Daoy (cell line): ENCODE measurements around the gene NOL4L. TPM values are rescaled to one million over a fixed set of nuclear protein-coding genes. Genes with fewer than 3 reads are reported as not detected.

Experiments
- DNase-seq: peaks from one replicate; pipeline ENCODE4 v3.0.0-alpha.2; 2015; ENCODE audit warnings: low read depth
- total RNA-seq: library from RNA; depleted of rRNA; stranded (reverse); fragments of >200 nt; shearing (Covaris generic); gene quantifications from 2 replicates; pipeline ENCODE4 v1.2.3, GENCODE V29; 2014

The NOL4L gene
- total RNA-seq, 1 experiment from 2014 or later: 11.3 TPM

GRCh38 chr20:32456869-32457478 is 128.2 kb downstream of the NOL4L start:
- peak; percentile 48 for DNase-seq

DNA sequence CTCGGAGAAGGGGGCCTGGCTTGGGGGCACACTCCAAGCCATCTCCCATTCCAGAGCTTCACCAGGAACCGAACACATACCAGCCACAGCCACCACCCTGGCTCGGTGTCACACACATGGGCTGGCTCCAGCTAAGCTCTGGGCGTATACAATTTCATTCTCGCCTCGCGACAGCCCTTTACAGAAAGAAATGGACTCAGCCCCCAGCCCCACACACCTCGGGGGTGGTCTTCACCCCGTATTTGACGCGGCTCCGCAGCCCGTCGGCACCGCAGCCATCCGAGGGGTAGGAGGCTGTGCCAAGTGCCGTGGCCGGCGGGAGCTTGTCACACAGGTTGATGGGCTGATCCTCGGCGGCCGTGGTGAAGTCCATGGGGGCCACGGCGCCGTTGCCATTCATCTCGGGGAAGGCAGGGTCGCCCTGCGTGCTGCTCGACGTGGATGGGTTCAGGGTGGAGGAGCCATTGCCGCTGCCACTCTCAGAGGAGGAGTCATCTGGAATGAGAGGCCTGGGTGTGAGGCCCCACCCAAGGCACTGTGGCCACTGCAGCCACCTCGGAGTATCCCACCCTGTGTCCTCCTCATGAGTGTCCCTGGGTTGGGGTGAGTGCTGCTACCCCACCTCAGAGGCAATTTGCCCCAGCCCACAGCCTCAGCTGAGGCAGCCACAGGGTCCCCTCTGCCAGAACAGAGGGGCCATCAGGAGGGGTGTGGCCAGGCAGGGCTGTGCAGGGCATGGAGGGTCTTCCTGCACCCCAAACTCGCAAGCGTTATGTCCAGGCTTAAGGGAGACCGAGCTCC is 129.0 kb downstream of the NOL4L start:
- DNase-seq: no peak

DNA sequence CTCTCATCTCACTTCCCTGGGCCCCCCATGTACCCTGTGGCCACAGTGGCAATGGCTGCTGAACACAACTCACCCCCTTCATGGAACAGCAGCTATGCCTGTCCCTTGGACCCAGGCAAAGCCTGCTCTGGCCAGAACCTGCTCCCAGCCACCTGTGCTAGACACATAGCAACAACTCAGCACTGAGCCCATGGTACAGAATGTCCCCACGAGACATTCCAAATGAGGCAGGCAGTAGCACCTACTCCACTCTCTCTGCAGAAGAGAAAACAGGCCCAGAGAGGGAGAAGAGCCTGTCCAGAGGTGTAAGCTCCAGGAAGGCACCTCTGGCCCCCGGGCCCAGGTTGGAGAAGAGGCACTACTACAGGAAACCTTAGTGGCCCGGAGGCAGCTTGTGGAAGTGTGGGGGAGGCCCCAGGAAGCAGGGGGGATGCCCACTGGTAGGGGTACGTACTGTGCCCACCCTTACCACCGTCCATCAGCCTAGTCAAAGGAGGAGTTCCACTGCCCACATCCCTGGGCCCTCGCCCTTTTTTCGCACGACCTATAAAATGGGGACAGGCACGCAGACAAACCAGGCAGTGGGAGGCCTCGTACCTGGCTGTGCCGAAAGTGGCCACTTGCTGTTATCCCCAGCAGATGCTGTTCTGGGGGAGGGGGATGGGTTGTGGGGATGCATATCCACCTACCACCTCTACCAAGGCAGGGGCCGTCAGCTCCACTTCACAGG is 129.8 kb downstream of the NOL4L start:
- no peak for DNase-seq

DNA sequence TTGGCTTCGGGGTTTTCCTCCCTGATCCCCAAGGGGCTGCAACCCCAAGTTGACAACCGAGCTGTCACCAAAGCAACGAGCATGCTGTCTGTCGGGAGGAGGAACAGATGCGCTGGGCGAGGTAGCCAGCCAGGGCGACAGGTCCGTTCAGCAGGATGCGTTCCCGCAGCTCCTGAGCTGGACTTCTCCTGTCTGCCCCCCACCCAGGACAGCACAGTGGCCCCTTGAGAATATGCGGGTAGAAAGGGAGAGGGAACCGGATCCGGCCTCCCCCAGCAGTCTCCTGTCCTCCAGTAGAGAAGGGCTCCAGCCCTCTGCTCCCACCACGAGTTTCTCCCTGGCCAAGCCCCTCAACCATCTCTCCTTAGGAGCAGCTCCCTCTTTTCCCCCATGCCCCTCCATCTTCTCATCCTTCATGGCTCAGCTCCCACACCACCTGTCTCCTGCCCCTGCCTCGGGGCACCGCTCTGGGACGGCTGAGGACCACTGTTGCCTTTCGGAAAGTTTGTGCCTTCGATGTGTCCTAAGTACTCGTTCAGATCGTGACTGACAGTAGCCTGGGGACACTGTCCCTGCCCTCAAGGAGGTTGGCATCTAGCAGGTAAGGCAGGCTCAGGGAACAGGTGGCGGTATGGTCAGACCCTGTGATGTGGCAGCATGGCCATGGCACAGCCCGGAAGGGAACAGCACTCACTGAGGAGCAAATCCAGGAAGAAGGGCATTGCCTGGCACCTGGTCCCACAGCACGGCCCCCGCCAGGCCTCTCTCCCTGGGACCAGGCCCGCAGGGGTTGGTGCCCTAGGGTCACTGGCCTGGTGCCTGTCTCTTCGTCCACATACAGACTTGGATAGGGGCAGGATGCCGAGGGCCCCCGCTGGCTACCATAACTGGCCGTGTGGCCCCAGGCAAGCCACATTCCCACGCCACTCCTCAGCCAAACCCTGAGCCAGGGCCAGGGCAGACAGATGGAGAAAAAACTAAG is 130.7 kb downstream of the NOL4L start:
- DNase-seq: no peak

DNA sequence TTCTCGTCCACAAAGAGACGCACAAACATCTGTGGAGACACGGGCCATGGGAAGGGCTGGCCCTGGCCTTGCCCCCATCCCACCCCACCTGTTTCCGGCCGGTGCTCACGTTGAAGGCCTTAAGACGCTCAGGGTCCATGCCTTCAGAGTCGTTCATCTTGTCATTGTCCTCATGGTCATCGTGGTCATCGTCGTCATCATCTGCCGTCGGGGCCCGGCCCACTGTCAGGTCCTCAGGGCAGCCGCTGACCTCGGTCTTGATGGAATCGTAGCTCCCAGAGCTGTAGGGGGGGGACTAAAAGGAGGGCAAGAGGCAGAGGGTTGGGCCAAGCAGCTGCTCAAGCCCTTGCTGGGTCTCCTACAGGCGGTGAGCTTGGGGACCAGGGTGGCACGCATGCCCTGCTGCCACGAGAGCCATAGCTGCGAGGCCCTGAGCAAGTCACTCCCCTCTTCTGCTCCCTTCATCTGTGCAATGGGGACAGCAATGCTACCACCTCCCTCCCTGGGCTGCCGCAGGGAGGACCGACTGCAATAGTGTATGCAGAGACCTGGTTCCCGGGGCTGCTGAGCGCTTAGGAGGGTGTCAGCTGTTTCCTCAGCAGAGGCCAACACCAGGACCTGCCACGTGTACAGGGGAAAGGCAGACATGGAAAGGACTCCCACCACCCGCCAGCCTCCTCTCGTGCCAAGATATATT is 131.5 kb downstream of the NOL4L start:
- DNase-seq: no peak

DNA sequence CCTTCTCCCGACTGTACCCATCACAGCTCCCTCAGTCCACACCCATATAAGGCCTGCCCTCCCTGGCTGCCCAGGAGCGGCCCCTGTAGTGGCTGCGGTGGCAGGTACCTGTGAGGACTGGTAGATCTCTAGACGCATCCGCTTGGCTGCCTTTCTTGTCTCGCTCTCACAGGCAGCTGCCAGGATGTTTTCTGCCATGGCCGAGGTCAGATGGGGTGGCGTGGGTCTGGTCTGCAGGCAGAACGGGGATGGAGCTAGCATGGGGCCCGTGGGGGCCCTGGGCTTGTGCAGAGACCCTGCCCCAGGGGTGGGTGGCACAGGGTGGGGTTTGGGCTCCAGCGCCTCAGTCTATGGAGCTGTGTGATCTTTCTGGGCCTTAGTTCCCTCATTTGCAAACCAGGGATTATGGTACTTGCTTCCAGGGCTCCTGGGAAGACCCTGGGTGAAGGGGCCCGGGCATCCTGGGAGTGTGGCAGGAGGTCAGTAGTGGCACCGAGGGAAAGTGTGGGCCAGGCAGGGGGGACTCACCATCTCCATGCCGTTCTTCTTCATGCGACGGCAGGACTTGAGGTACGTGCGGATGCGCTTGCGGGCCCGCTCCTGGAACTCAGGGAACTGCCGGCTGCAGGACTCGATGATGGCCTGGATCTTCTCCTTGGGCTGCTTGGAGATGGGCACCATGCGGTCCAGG is 132.2 kb downstream of the NOL4L start:
- no peak for DNase-seq

DNA sequence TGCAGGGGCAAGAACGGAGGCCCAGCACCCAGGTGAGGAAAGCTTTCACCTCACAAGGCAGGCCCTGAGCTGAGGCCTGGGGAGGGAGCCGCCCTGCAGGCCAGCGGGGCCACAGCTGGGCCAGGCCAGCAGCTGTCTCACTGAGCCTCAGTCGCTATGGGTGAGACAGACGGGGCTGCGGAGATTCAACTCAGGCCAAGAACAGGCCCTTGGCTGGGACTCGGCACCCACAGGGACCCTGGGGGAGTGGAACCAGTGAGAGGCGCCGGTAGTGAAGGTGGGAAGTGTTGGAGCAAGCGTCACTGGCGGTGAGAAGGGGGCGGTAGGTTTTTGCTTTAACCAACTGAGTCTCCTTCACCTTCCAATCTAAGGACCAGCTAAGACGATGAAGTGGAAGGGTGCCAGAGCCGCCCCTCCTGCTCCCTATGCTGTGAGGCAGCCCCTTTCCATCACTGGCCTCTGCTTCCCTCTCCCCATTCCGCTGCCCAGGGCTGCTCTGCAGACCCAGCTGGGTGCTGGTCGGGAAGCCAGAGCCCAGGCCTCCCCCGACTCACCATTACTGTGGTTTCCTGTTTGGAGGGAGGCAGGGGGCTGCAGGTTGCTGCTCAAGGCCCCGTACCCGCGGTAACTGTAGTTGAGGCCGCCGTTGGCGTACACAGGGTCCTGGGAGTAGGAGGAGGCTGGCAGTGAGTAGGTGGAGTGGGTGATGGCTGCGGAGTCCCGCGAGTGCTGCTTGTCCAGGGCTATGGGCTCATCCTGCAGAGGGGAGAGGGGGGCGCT is 133.3 kb downstream of the NOL4L start:
- DNase-seq: no peak

DNA sequence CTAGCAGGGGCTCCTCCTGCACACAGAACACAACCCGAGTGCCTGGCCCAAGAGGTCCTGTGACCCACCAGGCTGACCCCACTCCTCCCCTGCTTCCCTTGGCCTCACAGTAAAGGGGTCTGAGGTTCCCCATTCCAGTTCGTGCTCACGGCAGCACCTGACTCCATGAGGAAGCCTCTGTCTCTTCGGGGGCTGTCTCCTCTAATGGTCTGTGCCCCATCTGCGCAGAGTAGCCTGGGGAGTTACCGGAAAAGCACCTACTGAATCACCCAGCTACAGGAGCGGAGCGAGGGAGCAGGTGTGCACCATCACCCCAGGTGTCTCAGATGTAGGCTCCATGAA is 133.8 kb downstream of the NOL4L start:
- DNase-seq: no peak

- no peak for DNase-seq
These were observed 134.6 kb downstream of the NOL4L start for GRCh38 chr20:32450484-32451061.

- no peak for DNase-seq
These were observed 135.2 kb downstream of the NOL4L start for GRCh38 chr20:32449890-32450401.

GRCh38 chr20:32449057-32449889 is 135.9 kb downstream of the NOL4L start:
- DNase-seq: no peak

GRCh38 chr20:32448306-32449056 is 136.7 kb downstream of the NOL4L start:
- no peak for DNase-seq

DNA sequence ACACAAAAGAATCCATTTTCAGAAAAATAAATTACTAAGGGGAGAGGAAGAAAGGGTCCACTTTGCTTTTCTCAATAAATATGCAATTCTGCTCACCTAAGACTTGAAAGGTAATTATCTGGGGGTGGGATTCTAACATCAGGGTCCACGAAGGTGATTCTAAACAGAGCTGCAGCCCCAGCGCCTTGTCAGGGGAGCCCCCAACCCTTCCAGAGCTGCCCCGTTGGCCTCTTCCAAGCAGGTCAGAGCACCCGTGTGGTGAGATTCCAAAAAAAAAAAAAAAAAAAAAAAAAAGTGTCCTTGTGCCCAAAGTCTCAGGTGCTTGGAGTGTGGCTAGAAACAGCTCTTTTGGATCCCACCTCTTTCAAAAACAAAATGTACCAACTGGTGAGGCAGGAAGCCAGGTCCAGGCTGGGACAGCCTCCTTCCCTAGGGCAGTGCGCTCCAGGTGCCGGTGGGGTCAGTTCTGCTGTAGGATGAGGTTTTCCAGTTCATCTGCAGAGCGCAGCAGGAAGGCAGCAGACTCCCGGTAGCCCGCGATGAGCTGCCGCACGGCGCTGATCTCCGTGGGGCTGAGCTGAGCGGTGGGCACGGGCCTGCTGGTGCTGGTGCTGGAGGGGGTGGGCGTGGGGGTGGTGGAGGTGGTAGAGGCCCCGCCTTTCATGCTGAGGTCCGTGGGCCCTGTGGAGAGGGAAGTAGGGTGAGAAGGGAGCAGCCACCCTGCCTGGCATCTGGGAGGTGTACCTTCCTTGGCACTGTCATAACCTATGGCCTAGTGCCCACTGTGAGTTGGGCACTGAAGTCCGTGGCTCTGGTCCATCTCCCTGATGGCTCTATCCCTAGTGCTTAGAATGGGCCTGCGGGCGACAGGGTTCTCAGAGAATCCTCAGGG is 137.8 kb downstream of the NOL4L start:
- DNase-seq: no peak

- no peak for DNase-seq
These were observed 138.6 kb downstream of the NOL4L start for GRCh38 chr20:32446301-32447100.

DNA sequence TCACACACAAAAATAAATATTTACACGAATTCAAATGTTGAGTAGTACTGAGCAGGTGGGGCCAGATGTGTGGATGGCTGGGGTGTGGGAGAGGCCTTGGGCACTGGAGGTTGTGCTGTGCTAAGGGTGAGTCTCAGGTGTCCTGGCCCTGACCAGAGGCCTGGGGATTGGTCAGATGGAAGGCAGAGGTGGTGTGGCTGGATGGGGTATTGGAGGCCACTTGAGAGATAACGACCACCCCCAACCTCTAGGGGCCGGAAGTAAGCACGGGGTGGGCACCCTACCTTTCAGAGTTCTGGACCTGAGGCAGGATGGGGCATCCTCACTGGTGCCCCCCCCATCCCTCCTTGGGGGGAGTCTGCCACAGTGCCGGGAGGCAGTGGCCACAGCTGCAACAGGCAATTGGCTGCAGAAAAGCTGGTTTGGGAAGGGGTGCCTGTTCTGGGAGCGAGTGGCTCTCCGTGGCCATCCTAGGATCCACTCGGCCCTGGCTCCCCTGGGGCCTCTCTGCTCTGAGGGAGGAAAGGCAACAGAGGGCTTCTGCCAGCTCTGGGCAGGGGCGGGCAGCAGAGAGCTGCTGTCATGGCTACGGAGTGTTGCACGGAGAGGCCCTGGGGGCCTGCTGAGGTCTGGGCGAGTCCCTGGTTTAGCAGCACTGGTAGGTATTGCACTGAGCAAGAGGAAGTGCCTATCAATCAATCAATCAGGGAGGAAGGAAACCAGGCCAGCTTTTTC is 139.4 kb downstream of the NOL4L start:
- DNase-seq: no peak
